Epidermal melanocyte (primary cell): ENCODE results near the gene TMIGD3.

ENCODE experiments used
- DNase-seq: peaks from one replicate; pipeline ENCODE4 v3.0.0; 2011; ENCODE audit warnings: low spot score; ENCODE audit not compliant: insufficient read length

Gene TMIGD3

DNA sequence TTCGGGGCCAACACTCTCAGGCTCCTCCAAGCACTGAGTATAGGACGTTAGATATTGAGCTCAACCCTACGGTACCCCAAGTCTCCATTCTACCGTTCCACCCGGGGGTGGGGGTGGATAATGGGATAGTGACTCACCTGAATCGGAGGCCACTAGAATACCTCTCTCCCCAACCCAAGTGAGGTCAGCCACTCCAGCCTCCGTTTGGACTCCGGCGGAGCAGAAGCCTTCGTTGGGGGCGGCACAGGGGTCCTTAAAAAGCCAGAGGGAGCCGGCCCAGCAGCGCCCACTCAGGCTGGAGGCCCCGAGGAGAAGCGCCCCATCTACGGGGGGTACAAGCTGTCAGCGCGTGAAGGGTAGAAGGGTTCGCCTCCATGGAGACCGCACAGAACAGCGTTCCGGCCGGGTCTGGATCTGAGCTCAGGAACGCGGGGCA lies 54.9 kb downstream of the TMIGD3 start:
- no peak for DNase-seq

DNA sequence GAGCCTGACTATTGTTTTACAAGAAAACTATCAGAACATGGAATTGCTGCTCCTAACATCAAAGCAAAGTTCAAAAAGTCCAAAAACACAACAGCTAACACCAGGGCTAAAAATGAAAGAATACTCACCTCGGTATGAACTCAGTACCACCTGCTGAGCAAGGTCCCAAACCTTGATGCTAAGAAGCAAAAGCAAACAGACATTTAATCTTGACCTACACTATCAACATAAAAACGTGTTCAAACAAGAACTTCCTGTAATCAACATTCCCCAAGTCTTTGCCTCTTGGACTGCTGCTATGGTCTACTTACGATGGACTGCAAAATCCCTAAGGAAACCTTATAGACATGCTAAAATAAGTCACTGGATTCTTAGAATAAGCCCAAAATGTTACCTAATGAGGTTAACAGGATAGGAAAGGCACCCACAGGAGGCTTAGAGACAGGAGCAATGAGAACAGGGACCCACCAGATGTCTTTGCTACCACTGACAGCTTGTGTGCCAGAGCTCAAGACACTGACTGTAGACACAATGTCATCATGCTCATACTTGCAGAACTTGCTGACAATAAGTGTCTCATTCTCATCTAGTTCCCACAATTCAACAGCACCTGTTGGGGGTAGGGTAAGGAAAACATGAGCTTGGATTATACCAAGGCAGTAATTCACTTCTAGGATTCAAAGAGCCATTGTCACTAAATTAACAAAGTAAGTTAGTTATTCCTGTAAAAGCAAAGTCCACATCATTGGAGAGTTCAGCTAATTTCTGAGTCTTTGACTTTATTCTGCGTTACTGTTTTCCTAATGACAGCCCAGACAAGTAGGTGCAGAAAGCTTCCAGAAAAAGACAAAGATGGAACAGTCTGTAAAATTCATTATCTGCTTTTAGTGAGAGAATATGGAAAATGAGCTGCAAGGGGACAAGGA lies 56.2 kb downstream of the TMIGD3 start:
- DNase-seq, result no peak

DNA sequence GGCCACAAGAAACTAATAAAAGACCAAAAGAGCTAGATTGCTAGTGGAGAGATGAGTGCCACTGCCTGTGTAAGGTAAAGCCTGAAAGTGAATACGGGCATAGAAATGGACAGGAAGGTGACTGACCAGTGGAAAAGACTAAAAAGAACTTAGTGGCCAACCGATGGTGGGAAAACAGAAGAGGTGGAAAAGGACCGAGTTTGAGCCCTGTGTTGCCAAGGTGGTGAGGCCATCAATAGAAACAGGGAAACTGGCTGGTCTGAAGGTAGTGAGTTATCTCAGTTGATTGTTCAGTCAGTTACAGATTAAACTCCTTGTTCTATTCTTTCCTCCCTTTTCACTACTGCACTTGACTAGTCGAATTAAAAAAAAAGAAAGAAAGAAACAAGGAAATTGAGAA lies 56.9 kb downstream of the TMIGD3 start:
- no peak for DNase-seq

DNA sequence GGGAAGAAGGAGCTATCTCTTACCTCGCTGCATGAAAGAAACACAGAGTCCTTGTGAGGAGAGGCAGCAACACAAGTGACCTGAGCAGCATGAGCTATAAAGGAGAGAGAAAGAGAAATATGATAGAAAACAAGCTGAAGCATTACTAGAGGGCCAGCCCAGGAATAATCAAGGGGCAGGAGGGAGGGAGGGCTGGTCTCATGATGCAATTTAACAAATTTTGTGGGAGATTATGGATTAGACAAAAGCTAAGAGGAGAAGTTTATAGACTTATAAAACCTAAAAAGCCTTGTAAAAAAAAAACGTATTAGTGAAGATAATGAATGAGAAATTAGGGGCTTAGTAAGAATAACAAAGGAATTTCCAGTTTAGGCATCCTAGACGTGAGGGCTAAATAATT lies 59.4 kb downstream of the TMIGD3 start:
- no peak for DNase-seq

DNA sequence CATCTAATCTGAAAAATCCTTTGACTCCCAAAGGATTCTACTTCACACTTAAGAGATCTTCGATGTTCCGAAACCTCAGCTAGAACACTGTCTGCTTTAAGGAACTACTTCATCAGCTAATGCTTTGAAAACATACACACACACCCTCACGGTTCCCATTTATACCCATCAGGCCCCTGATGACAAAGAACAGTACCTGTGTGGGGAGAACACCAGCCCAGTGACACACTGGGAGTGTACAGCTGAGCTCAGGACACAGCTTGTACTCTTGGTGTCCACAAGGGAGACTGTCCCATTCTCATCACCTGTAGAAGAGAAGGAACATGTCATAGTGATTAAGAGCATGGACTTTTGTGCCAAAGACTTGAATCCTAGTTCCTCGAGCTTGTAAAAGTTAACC lies 61.0 kb downstream of the TMIGD3 start:
- DNase-seq, result no peak

DNA sequence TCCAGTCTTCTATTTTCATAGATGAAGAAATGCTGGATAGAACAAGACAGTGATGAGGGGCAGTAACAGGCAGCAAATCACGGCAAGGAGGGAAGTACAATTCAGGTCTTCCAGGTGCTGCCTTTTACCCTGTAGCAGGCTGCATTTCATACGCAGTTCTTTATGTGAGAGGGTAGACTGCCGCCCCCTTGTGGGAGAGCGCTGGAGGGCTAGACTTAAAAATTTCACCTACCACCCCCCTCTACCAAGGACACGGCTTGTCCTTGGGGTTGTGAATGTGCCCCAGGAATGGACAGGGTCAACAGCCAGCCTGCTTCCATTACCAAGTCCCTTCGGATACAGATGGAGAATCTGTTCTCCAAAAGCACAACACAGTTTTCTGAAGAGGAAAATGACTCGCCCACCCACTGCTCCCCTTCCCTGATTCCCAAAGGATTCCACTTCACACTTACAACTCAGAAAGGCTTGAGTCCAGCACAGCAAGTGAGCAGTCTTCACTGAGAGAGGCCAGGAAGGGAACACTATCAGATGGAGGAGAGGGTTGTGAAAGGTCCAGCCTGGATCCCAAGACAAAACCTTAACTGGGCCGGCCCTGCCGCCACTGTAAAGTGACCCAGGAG lies 61.8 kb downstream of the TMIGD3 start:
- DNase-seq, result no peak

DNA sequence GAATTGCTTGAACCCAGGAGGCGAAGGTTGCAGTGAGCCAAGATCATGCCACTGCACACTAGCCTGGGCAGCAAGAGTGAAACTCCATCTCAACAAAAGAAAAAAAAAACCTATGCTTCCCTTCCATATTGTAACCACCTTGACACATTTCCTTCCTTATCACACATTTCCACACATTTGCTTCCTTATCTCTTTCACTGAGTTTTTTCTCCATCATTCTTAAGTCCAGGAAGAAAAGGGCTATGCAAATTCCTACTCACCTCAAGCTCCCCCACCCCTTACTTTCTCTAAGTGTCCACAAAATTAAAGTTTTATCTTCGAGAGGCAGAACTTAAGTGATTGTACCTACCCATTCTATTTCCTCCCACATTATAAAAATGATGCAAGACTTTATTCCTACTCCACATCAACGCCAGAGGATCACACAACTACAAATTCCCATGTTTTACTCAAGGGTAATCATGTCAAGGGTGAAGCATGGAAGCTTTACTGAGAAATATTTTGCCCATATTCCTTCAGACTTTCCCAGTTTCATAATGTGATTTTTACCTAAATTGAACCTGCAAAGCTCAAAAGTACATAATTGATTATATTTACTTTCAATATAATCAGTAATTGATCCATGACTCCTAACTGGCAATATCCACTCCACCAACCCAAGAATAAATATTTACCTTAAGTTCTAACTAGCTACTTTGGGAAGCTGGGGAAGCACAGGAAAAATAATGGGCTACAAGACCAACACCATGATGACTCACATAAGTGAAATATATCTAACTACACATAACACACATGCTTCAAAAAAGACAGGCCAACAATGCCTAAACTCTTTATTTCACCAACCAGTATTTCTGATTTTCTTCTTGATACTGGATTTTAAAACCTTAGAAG lies 63.7 kb downstream of the TMIGD3 start:
- no peak for DNase-seq

DNA sequence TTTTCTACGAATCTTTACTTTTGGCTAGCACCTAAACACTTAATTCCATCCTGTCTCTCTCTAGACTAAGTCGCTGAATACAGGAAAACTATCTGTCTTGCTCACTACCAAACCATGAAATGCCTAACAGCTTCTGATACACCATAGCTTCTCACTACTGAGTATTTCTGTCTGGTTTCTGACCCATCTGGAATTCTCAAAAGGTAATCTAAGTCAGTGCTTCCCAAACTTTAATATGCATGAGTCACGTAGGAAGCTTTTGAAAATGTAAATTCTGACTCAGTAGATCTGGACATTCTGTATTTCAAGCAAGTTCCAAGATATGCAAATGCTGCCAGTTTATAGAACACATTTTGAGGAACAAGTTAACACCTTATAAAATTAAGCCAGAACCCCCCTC lies 66.7 kb downstream of the TMIGD3 start:
- DNase-seq, result no peak
